SJSA1 (cell line): ENCODE data around the gene KIAA1549. TPM values are rescaled to one million over a fixed set of nuclear protein-coding genes. Genes with fewer than 3 reads are reported as not detected.
"Not testable (repeated sequence)": the region's sequence is repeated elsewhere in the genome, so short reads cannot be mapped to it uniquely, and the experiment has no call there.

ENCODE experiments used
- DNase-seq, 2 experiments: peaks; one replicate each; pipeline ENCODE4 v3.0.0-alpha.2; 2015 to 2020; ENCODE audit warnings: low spot score in 2 of 2, low read depth in 1 of 2
- H3K27ac ChIP-seq: fragments of 250-450 bp; sonication (Bioruptor Pico); 2 replicates; pipeline ENCODE4 v1.5.1; 2020; ENCODE audit warnings: mild to moderate bottlenecking, moderate library complexity
- H3K27me3 ChIP-seq: fragments of 250-450 bp; sonication (Bioruptor Pico); replicated peaks from 2 replicates; pipeline ENCODE4 v1.5.1; 2020; ENCODE audit warnings: mild to moderate bottlenecking, moderate library complexity
- H3K36me3 ChIP-seq: fragments of 250-450 bp; sonication (Bioruptor Pico); 2 replicates; pipeline ENCODE4 v1.5.1; 2020; ENCODE audit warnings: mild to moderate bottlenecking
- H3K4me1 ChIP-seq: fragments of 250-450 bp; sonication (Bioruptor Pico); replicated peaks from 2 replicates; pipeline ENCODE4 v1.6.1; 2021; ENCODE audit warnings: mild to moderate bottlenecking
- H3K4me3 ChIP-seq: fragments of 250-450 bp; sonication (Bioruptor Pico); 2 replicates; pipeline ENCODE4 v1.5.1; 2020; ENCODE audit warnings: mild to moderate bottlenecking
- H3K9me3 ChIP-seq: fragments of 250-450 bp; sonication (Bioruptor Pico); replicated peaks from 2 replicates; pipeline ENCODE4 v1.5.1; 2020; ENCODE audit warnings: mild to moderate bottlenecking
- total RNA-seq: library from RNA; depleted of rRNA; stranded (reverse); fragments of >200 nt; shearing (Covaris generic); gene quantifications from 2 replicates; pipeline ENCODE4 v1.2.3, GENCODE V29; 2014

Gene KIAA1549
- total RNA-seq, 1 experiment from 2014 or later = 0.95 TPM

DNA sequence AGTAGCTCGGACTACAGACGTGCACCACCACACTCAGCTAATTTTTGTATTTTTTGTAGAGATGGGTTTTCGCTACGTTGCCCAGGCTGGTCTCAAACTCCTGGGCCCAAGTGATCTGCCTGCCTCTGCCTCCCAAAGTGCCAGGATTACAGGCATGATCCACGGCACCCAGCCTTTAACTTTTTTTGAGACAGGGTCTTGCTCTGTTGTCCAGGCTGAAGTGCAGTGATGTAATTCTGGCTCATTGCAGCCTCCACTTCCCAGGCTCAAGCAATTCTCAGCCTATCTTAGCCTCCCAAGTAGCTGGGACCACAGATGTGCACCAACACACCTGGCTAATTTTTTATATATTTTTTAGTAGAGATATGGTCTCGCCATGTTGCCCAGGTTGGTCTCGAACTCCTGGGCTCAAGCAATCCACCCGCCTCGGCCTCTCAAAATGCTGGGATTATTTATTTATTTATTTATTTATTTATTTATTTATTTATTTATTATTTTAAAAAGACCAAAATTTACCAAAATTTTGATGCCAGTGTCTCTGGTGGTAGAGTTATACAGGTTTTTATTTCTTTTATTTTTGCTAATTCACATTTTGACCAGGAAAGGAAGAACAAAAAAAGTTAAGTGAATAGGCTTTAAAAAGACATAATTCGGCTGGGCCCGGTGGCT, 158.2 kb downstream of the KIAA1549 start:
- no peaks in the 10 kb centered on the region for H3K9me3 ChIP-seq
- no peak overlapping the region for H3K27ac ChIP-seq
- DNase-seq = no peak
- no peaks in the 10 kb centered on the region for H3K27me3 ChIP-seq
- no peaks in the 10 kb centered on the region for H3K4me1 ChIP-seq
- H3K36me3 ChIP-seq = no peaks in the 10 kb centered on the region
- no peak overlapping the region for H3K4me3 ChIP-seq

DNA sequence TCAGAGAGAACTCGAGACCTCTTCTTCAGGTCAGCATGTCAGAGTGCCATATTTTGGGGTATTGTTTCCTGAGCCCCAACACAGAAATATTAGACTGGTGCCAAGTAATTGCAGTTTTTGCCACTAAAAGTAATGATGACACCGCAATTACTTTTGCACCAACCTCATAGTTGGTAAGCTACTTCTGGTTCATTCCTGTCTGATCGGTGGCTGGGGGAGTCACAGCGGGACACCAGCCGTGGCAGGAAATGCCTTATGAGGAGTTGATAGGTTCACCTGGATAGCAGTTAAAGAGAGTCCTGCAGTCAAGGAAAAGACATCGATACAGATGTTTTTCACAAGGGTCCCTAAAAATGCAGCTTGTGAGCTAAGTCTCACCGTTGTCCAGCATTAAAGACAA, 159.3 kb downstream of the KIAA1549 start:
- no peak overlapping the region for H3K4me3 ChIP-seq
- H3K27ac ChIP-seq = no peak overlapping the region
- DNase-seq = no peak
- H3K36me3 ChIP-seq = no peaks in the 10 kb centered on the region
- no peaks in the 10 kb centered on the region for H3K9me3 ChIP-seq
- H3K27me3 ChIP-seq = no peaks in the 10 kb centered on the region
- H3K4me1 ChIP-seq = no peaks in the 10 kb centered on the region

GRCh38 chr7:138819625-138820024, 161.6 kb downstream of the KIAA1549 start:
- Histone ChIP-seq H3K27me3 (no peaks in the 10 kb centered on the region), H3K36me3 (no peaks in the 10 kb centered on the region), H3K4me1 (no peaks in the 10 kb centered on the region), H3K4me3 (no peak overlapping the region), H3K27ac (no peak overlapping the region), H3K9me3 (no peaks in the 10 kb centered on the region)
- no peak for DNase-seq

DNA sequence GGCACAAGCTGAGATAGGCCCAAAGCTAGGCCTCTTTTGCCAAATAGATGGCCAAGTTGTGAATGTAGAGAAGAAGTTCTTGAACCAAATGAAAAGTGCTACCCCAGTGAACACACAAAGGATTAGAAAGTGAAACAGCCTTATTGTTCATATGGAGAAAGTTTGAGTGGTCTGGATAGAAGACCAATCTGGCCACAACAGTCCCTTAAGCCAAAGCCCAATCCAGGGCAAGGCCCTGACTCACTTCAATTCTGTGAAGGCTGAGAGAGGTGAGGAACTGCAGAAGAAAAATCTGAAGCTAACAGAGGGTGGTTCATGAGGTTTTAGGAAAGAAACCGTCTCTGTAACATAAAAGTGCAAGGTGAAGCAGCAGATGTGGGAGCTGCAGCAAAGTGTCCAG, 164.5 kb downstream of the KIAA1549 start:
- H3K9me3 ChIP-seq = no peaks in the 10 kb centered on the region
- H3K4me3 ChIP-seq = no peak overlapping the region
- no peak overlapping the region for H3K27ac ChIP-seq
- DNase-seq = no peak
- no peaks in the 10 kb centered on the region for H3K4me1 ChIP-seq
- no peaks in the 10 kb centered on the region for H3K36me3 ChIP-seq
- H3K27me3 ChIP-seq = no peaks in the 10 kb centered on the region

- no peak for DNase-seq
These were observed 166.3 kb downstream of the KIAA1549 start for GRCh38 chr7:138814816-138815332.

GRCh38 chr7:138813945-138814344, 167.2 kb downstream of the KIAA1549 start:
- DNase-seq = no peak
- H3K27me3 ChIP-seq = no peaks in the 10 kb centered on the region
- no peaks in the 10 kb centered on the region for H3K9me3 ChIP-seq
- no peak overlapping the region for H3K27ac ChIP-seq
- no peaks in the 10 kb centered on the region for H3K36me3 ChIP-seq
- H3K4me3 ChIP-seq = no peak overlapping the region
- H3K4me1 ChIP-seq = no peaks in the 10 kb centered on the region

More at GRCh38 chr7:138814816-138815332, 166.3 kb downstream of the KIAA1549 start:
- H3K4me1 ChIP-seq = no peaks in the 10 kb centered on the region
- no peak overlapping the region for H3K27ac ChIP-seq
- H3K4me3 ChIP-seq = no peak overlapping the region
- H3K27me3 ChIP-seq = no peaks in the 10 kb centered on the region
- H3K36me3 ChIP-seq = no peaks in the 10 kb centered on the region
- H3K9me3 ChIP-seq = no peaks in the 10 kb centered on the region

- not testable (repeated sequence) for H3K4me3 ChIP-seq, DNase-seq, H3K9me3 ChIP-seq, H3K4me1 ChIP-seq, H3K36me3 ChIP-seq, H3K27ac ChIP-seq, H3K27me3 ChIP-seq
These were observed 169.9 kb downstream of the KIAA1549 start for GRCh38 chr7:138811327-138811726.

DNA sequence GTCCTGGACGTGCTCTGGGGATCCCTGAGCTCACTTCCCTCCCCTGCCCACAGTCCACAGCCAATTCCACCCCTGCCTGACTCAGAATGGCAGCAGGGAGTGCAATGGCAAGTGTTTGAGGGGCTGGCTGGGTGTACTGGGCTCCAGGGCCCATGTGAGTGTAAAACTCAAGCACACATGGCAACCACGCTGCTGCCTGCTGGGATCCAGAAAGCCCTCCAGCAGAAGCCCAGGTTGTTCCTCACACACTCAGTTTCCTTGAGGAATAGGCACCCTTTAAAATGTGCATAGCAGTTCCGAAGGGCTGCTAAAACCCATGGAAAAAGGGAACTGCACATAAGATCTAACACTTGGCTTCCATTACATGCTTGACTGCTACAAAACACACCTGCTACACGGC, 171.8 kb downstream of the KIAA1549 start:
- no peaks in the 10 kb centered on the region for H3K4me1 ChIP-seq
- DNase-seq = no peak
- H3K27me3 ChIP-seq = no peaks in the 10 kb centered on the region

GRCh38 chr7:138804618-138805017, 176.6 kb downstream of the KIAA1549 start:
- no peaks in the 10 kb centered on the region for H3K27me3 ChIP-seq
- no peaks in the 10 kb centered on the region for H3K9me3 ChIP-seq
- H3K27ac ChIP-seq = no peak overlapping the region
- no peak overlapping the region for H3K4me3 ChIP-seq
- no peaks in the 10 kb centered on the region for H3K36me3 ChIP-seq
- DNase-seq = no peak
- no peaks in the 10 kb centered on the region for H3K4me1 ChIP-seq

More for the DNA sequence above, 171.8 kb downstream of the KIAA1549 start:
- no peaks in the 10 kb centered on the region for H3K9me3 ChIP-seq
- H3K27ac ChIP-seq = no peak overlapping the region
- H3K36me3 ChIP-seq = no peaks in the 10 kb centered on the region
- H3K4me3 ChIP-seq = no peak overlapping the region

DNA sequence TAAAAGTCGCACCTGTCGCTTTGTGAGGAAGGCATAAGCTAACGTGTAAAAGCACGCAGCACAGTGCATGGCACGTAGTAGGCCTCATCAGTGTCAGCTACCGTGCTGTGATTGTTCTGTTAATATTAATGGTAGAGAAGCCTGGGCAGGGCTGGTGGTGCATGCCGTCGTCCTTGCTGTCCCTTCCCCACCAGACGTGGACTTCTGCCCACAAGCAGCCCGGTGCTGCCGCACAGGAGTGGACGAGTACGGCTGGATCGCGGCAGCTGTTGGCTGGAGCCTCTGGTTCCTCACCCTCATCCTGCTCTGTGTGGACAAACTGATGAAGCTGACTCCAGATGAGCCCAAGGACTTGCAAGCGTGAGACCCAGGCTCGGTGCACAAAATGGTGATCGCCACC, 178.5 kb downstream of the KIAA1549 start:
- Histone ChIP-seq H3K4me1 (no peaks in the 10 kb centered on the region), H3K27me3 (no peaks in the 10 kb centered on the region), H3K36me3 (no peaks in the 10 kb centered on the region), H3K9me3 (no peaks in the 10 kb centered on the region), H3K27ac (no peak overlapping the region), H3K4me3 (no peak overlapping the region)
- no peak for DNase-seq

GRCh38 chr7:138801256-138801655, 179.9 kb downstream of the KIAA1549 start:
- Histone ChIP-seq H3K27me3 (no peaks in the 10 kb centered on the region), H3K36me3 (no peaks in the 10 kb centered on the region), H3K9me3 (no peaks in the 10 kb centered on the region), H3K4me3 (no peak overlapping the region), H3K27ac (no peak overlapping the region), H3K4me1 (no peaks in the 10 kb centered on the region)
- DNase-seq = no peak

GRCh38 chr7:138799336-138800000, 181.7 kb downstream of the KIAA1549 start:
- no peak overlapping the region for H3K27ac ChIP-seq
- no peaks in the 10 kb centered on the region for H3K36me3 ChIP-seq
- no peaks in the 10 kb centered on the region for H3K4me1 ChIP-seq
- no peak overlapping the region for H3K4me3 ChIP-seq
- H3K27me3 ChIP-seq = no peaks in the 10 kb centered on the region
- no peaks in the 10 kb centered on the region for H3K9me3 ChIP-seq
- DNase-seq = no peak

GRCh38 chr7:138798836-138799235, 182.4 kb downstream of the KIAA1549 start:
- Histone ChIP-seq H3K9me3 (no peaks in the 10 kb centered on the region), H3K27ac (no peak overlapping the region), H3K4me3 (no peak overlapping the region), H3K36me3 (no peaks in the 10 kb centered on the region), H3K4me1 (no peaks in the 10 kb centered on the region), H3K27me3 (no peaks in the 10 kb centered on the region)
- no peak for DNase-seq

GRCh38 chr7:138797715-138798320, 183.4 kb downstream of the KIAA1549 start, which contains the start of the genes ATP6V0A4 and TMEM213:
ATP6V0A4 (minus strand) TSS chr7:138798196; CDS start chr7:138771247, 26,949 bp downstream.
TMEM213 (plus strand) TSS chr7:138797994; CDS start chr7:138798105, 111 bp downstream.
- Histone ChIP-seq H3K9me3 (no peaks in the 10 kb centered on the region), H3K27me3 (no peaks in the 10 kb centered on the region), H3K27ac (no peak within 1 kb of the TSS), H3K36me3 (no peaks in the 10 kb centered on the region), H3K4me1 (no peaks in the 10 kb centered on the region), H3K4me3 (no peak within 1 kb of the TSS)
- DNase-seq = no peak
